H1 (cell line): Measurements from ENCODE around the gene PARP14. TPM values are rescaled to one million over a fixed set of nuclear protein-coding genes. Genes with fewer than 3 reads are reported as not detected.

Experiments
- CHD1 ChIP-seq: IDR thresholded peaks from 2 replicates; pipeline ENCODE4 v1.6.1; 2012; ENCODE audit warnings: low read depth, low read length, improper control_type of control experiment
- CTCF ChIP-seq, 3 experiments: IDR thresholded peaks; 1 replicate in 2 of 3; 2 replicates in 1 of 3; pipeline versions ENCODE4 v1.5.1 to v1.6.1; 2011; ENCODE audit warnings: low read length in 3 of 3, mild to moderate bottlenecking in 3 of 3, inconsistent platforms in 2 of 3, low read depth in 1 of 3, moderate library complexity in 1 of 3; ENCODE audit not compliant: insufficient read depth in 1 of 3; ENCODE audit errors: control extremely low read depth in 1 of 3
- E2F6 ChIP-seq: IDR thresholded peaks from 2 replicates; pipeline ENCODE4 v1.6.1; 2012; ENCODE audit warnings: inconsistent platforms
- EGR1 ChIP-seq: IDR thresholded peaks from 2 replicates; pipeline ENCODE4 v1.6.1; 2011; ENCODE audit warnings: low read depth, low read length, borderline replicate concordance
- HDAC2 ChIP-seq, 2 experiments: fragments of 300-600 bp in 1 of 2; sonication (generic) in 1 of 2; IDR thresholded peaks; 2 replicates each; pipeline ENCODE4 v1.6.1; 2011 to 2012; ENCODE audit warnings: low read depth in 2 of 2, low read length in 2 of 2, mild to moderate bottlenecking in 2 of 2, moderate library complexity in 2 of 2, borderline replicate concordance in 1 of 2, inconsistent platforms in 1 of 2
- KDM4A ChIP-seq: IDR thresholded peaks from one replicate; pipeline ENCODE4 v1.7.1; 2012; ENCODE audit warnings: low read depth, mild to moderate bottlenecking, moderate library complexity, low read length, inconsistent platforms; ENCODE audit not compliant: severe bottlenecking
- NANOG ChIP-seq: IDR thresholded peaks from 2 replicates; pipeline ENCODE4 v1.6.1; 2011; ENCODE audit warnings: low read length, low read depth, mild to moderate bottlenecking, inconsistent platforms; ENCODE audit not compliant: insufficient read depth, poor library complexity, severe bottlenecking
- POLR2AphosphoS5 ChIP-seq: IDR thresholded peaks from 2 replicates; pipeline ENCODE4 v1.6.1; 2011; ENCODE audit warnings: low read depth, low read length
- POU5F1 ChIP-seq: IDR thresholded peaks from 2 replicates; pipeline ENCODE4 v1.6.1; 2011; ENCODE audit warnings: low read depth, mild to moderate bottlenecking, low read length, moderate library complexity
- RXRA ChIP-seq: IDR thresholded peaks from 2 replicates; pipeline ENCODE4 v1.6.1; 2011; ENCODE audit warnings: low read depth, mild to moderate bottlenecking, low read length, moderate library complexity; ENCODE audit not compliant: insufficient read depth
- SIN3A ChIP-seq, 2 experiments: IDR thresholded peaks in 1 of 2; conservative IDR thresholded peaks in 1 of 2; 2 replicates each; pipeline ENCODE4 v1.6.1; 2011 to 2012; ENCODE audit warnings: low read length in 2 of 2, improper control_type of control experiment in 1 of 2, low read depth in 1 of 2, mild to moderate bottlenecking in 1 of 2
- SIX5 ChIP-seq: IDR thresholded peaks from 2 replicates; pipeline ENCODE4 v1.6.1; 2011; ENCODE audit warnings: mild to moderate bottlenecking, low read depth, low read length
- TCF12 ChIP-seq: IDR thresholded peaks from 2 replicates; pipeline ENCODE4 v1.6.1; 2011; ENCODE audit warnings: low read depth, mild to moderate bottlenecking, low read length
- YY1 ChIP-seq: IDR thresholded peaks from 2 replicates; pipeline ENCODE4 v1.6.1; 2011; ENCODE audit warnings: low read depth, mild to moderate bottlenecking, low read length
- polyA plus RNA-seq, 7 experiments: library from polyadenylated mRNA; depleted of rRNA in 3 of 7; stranded (reverse) in 5 of 7; unstranded in 2 of 7; fragments of >200 nt in 5 of 7; fragments of 200-250 nt in 2 of 7; gene quantifications; 1 replicate in 5 of 7; 2 replicates in 1 of 7; 4 replicates in 1 of 7; pipeline versions ENCODE4 v1.2.1 to v1.2.3, GENCODE V29; 2011 to 2013; ENCODE audit warnings: missing spikeins in 2 of 7, mixed read lengths in 2 of 7
- total RNA-seq: library from RNA; stranded (reverse); fragmentation: NEBNext Ultra II Directional; extraction: Animal tissue kit (Norgen Biotek cat#: 25700); gene quantifications from 2 replicates; pipeline ENCODE4 v1.2.1, GENCODE V29; 2021

Gene PARP14
- total and polyA plus RNA-seq, 2 of the 8 experiments (the other 6 are each of a cell fraction or from before 2014, with no cell fraction given): 12.6 to 17.6 TPM

- peak; percentile 53 for TF ChIP-seq NANOG
- TF ChIP-seq POLR2AphosphoS5: no peak
- TF ChIP-seq YY1: no peak
- TF ChIP-seq EGR1: no peak
- no peak for TF ChIP-seq TCF12
- TF ChIP-seq SIN3A (conservative IDR thresholded peaks at IDR 0.05 in 1 of 2, IDR thresholded peaks at IDR 0.05 in 1 of 2; ENCODE audit: low read depth in 1 of 2, low read length in 2 of 2): no peak
- TF ChIP-seq POU5F1: no peak
- no peak for TF ChIP-seq E2F6
- TF ChIP-seq KDM4A: no peak
- TF ChIP-seq RXRA: no peak
- no peak for TF ChIP-seq CHD1
- no peak for TF ChIP-seq SIX5
- TF ChIP-seq CTCF (IDR thresholded peaks at IDR 0.05; ENCODE audit: control extremely low read depth in 1 of 3, insufficient read depth in 1 of 3, low read depth in 1 of 3, low read length in 3 of 3): no peak
- TF ChIP-seq HDAC2 (IDR thresholded peaks at IDR 0.05; ENCODE audit: borderline replicate concordance in 1 of 2, low read depth in 2 of 2, low read length in 2 of 2): peak; percentile 36 to 53; a peak in 1 of 4 replicates
Observed at GRCh38 chr3:122760453-122761271, 80.0 kb downstream of the PARP14 start (continued).
